DLD1 (cell line): ENCODE data around the gene ELAVL1.

Experiments
- in situ Hi-C: cut with HindIII; loops from 2 replicates; pipeline ENCODE4 v1.10.0; 2017; ENCODE audit warnings: low sequenced_read_pairs

Gene ELAVL1

GRCh38 chr19:7987114-7987768 lies 18.2 kb downstream of the ELAVL1 start:
- in situ Hi-C loops = no loop called here

- in situ Hi-C loops = no loop called here
Observed at GRCh38 chr19:7986321-7987113, 18.9 kb downstream of the ELAVL1 start.

GRCh38 chr19:7985481-7985911 lies 19.9 kb downstream of the ELAVL1 start:
- in situ Hi-C loops = no loop called here

- in situ Hi-C loops = no loop called here
Observed at GRCh38 chr19:7983995-7984837, 21.2 kb downstream of the ELAVL1 start.

- in situ Hi-C loops = no loop called here
Observed at GRCh38 chr19:7983286-7983950, 22.0 kb downstream of the ELAVL1 start.

GRCh38 chr19:7982651-7983099 lies 22.8 kb downstream of the ELAVL1 start:
- in situ Hi-C loops = no loop called here

GRCh38 chr19:7982103-7982502 lies 23.3 kb downstream of the ELAVL1 start:
- in situ Hi-C loops = no loop called here

GRCh38 chr19:7981661-7982060 lies 23.8 kb downstream of the ELAVL1 start:
- in situ Hi-C loops = no loop called here

GRCh38 chr19:7981199-7981598 lies 24.2 kb downstream of the ELAVL1 start:
- in situ Hi-C loops = no loop called here

- in situ Hi-C loops = no loop called here
Observed at GRCh38 chr19:7980635-7981121, 24.8 kb downstream of the ELAVL1 start.

GRCh38 chr19:7980168-7980567 lies 25.3 kb downstream of the ELAVL1 start:
- in situ Hi-C loops = no loop called here

- in situ Hi-C loops = no loop called here
Observed at GRCh38 chr19:7979559-7979958, 25.9 kb downstream of the ELAVL1 start.

- in situ Hi-C loops = no loop called here
Observed at GRCh38 chr19:7979011-7979410, 26.4 kb downstream of the ELAVL1 start.

GRCh38 chr19:7978179-7978825 lies 27.1 kb downstream of the ELAVL1 start:
- in situ Hi-C loops = no loop called here

- in situ Hi-C loops = no loop called here
Observed at GRCh38 chr19:7977723-7978040, 27.8 kb downstream of the ELAVL1 start.

- in situ Hi-C loops = no loop called here
Observed at GRCh38 chr19:7977021-7977722, 28.3 kb downstream of the ELAVL1 start.

- in situ Hi-C loops = no loop called here
Observed at GRCh38 chr19:7976461-7976860, 29.0 kb downstream of the ELAVL1 start.

GRCh38 chr19:7975037-7975436 lies 30.4 kb downstream of the ELAVL1 start:
- in situ Hi-C loops = no loop called here

- in situ Hi-C loops = no loop called here
Observed at GRCh38 chr19:7973883-7974282, 31.6 kb downstream of the ELAVL1 start.
